Lung (tissue), 12 donors: ENCODE data around the gene PYCR2. TPM values are rescaled to one million over a fixed set of nuclear protein-coding genes. Genes with fewer than 3 reads are reported as not detected.

Source experiments
- ATAC-seq: fragments of 200-7000 bp; cut with Tn5 transposase; one replicate; pipeline ENCODE4 v1.9.1; 2020; ENCODE audit warnings: moderate number of reproducible peaks; ENCODE audit not compliant: insufficient read depth, low FRiP score
- DNase-seq, 3 donors: peaks; one replicate each; pipeline ENCODE4 v3.0.0-alpha.2; 2013 to 2017
- H3K27ac ChIP-seq, 2 donors: one replicate each; pipeline ENCODE4 v1.5.1; 2013; ENCODE audit warnings: mild to moderate bottlenecking in 2 of 2, moderate library complexity in 2 of 2, control low read depth in 1 of 2, inconsistent platforms in 1 of 2, low read depth in 1 of 2, low read length in 1 of 2
- H3K27me3 ChIP-seq, 3 donors: one replicate each; pipeline ENCODE4 v1.5.1; 2013; ENCODE audit warnings: low read length in 2 of 3; ENCODE audit not compliant: control insufficient read depth in 3 of 3, insufficient read depth in 3 of 3
- H3K36me3 ChIP-seq, 4 donors: one replicate each; pipeline ENCODE4 v1.5.1; 2013; ENCODE audit warnings: low read length in 4 of 4, mild to moderate bottlenecking in 1 of 4, moderate library complexity in 1 of 4; ENCODE audit not compliant: control insufficient read depth in 4 of 4, insufficient read depth in 4 of 4
- H3K4me1 ChIP-seq, 5 donors: one replicate each; pipeline ENCODE4 v1.5.1; 2013; ENCODE audit warnings: low read length in 5 of 5, mild to moderate bottlenecking in 2 of 5, moderate library complexity in 1 of 5; ENCODE audit not compliant: control insufficient read depth in 5 of 5, insufficient read depth in 5 of 5
- H3K4me3 ChIP-seq: one replicate; pipeline ENCODE4 v1.5.1; 2013; ENCODE audit warnings: mild to moderate bottlenecking, control low read depth, moderate library complexity
- H3K9ac ChIP-seq, 2 donors: one replicate each; pipeline ENCODE4 v1.5.1; 2013; ENCODE audit warnings: low read length in 2 of 2, control low read depth in 1 of 2; ENCODE audit not compliant: insufficient read depth in 1 of 2
- H3K9me3 ChIP-seq, 4 donors: one replicate each; pipeline ENCODE4 v1.5.1; 2013; ENCODE audit warnings: low read length in 3 of 4, mild to moderate bottlenecking in 1 of 4, moderate library complexity in 1 of 4; ENCODE audit not compliant: control insufficient read depth in 4 of 4, insufficient read depth in 3 of 4
- CTCF ChIP-seq: IDR thresholded peaks from 2 replicates; pipeline ENCODE4 v1.5.1; 2012; ENCODE audit warnings: mild to moderate bottlenecking; ENCODE audit errors: control extremely low read depth, extremely low read depth
- WGBS, 2 donors: extraction: QIAGEN DNeasy Blood & Tissue Kit; methylation state at CpG; one replicate each; pipeline ENCODE4 v1.1.7; 2013; 5-methylcytosine and 5-hydroxymethylcytosine counted together
- polyA plus RNA-seq, 2 donors: library from polyadenylated mRNA; stranded (reverse); fragments of 200-250 nt; gene quantifications; one replicate each; pipeline ENCODE4 v1.2.1, GENCODE V29; 2013
- total RNA-seq, 2 donors: library from RNA; depleted of rRNA in 1 of 2; stranded (reverse); fragments of >200 nt in 1 of 2; gene quantifications; one replicate each; pipeline ENCODE4 v1.2.1, GENCODE V29; 2014 to 2021
- donor health status: control.
- donor health status: control.
- donor health status: Bipolar disorder and iron deficiency.
- donor health status: healthy.
- donor health status: DM: yes; HTN: yes; CAD: no.

PYCR2 gene
- total and polyA plus RNA-seq, 4 donors, result 32.6 to 105 (median 84.8) TPM

GRCh38 chr1:225880222-225880588 lies 43.8 kb downstream of the PYCR2 start:
- no peaks in the 10 kb centered on the region for H3K9me3 ChIP-seq
- DNase-seq (no peak), ATAC-seq (no peak)
- peaks cover 0 to 15% (median 9%) of the 10 kb centered on the region in 4 donors for H3K36me3 ChIP-seq
- 57 to 68% methylated on average over 2 of the region's 2 CpGs for WGBS, 2 donors
- peaks cover 20 to 44% (median 27%) of the 10 kb centered on the region in 5 donors for H3K4me1 ChIP-seq
- H3K27ac ChIP-seq, result peak overlapping the region in 1 of 2 donors; percentile 97
- H3K27me3 ChIP-seq, result no peaks in the 10 kb centered on the region
- TF ChIP-seq CTCF, result no peak
- H3K4me3 ChIP-seq, result no peak overlapping the region
- H3K9ac ChIP-seq, result no peak overlapping the region

GRCh38 chr1:225879521-225880221 lies 44.4 kb downstream of the PYCR2 start:
- TF ChIP-seq CTCF, result no peak
- no peak overlapping the region for H3K9ac ChIP-seq
- H3K9me3 ChIP-seq, result no peaks in the 10 kb centered on the region
- peak overlapping the region in 1 of 2 donors; percentile 97 for H3K27ac ChIP-seq
- H3K36me3 ChIP-seq, result peaks cover 0 to 16% (median 11%) of the 10 kb centered on the region in 4 donors
- H3K4me3 ChIP-seq, result no peak overlapping the region
- peaks cover 20 to 44% (median 27%) of the 10 kb centered on the region in 5 donors for H3K4me1 ChIP-seq
- H3K27me3 ChIP-seq, result no peaks in the 10 kb centered on the region
- ATAC-seq, result no peak
- 41 to 45% methylated on average over 8 of the region's 8 CpGs for WGBS, 2 donors
- peak in 2 of 3 donors; percentile 57 to 65 for DNase-seq

GRCh38 chr1:225878282-225878681 lies 45.8 kb downstream of the PYCR2 start:
- WGBS, 2 donors, result 75% methylated on average over 4 of the region's 4 CpGs
- H3K4me3 ChIP-seq, result no peak overlapping the region
- peak overlapping the region in 1 of 2 donors; percentile 43 for H3K27ac ChIP-seq
- no peaks in the 10 kb centered on the region for H3K27me3 ChIP-seq
- no peak for ATAC-seq
- DNase-seq, result no peak
- no peaks in the 10 kb centered on the region for H3K9me3 ChIP-seq
- H3K36me3 ChIP-seq, result peaks cover 4 to 24% (median 21%) of the 10 kb centered on the region in 4 donors
- TF ChIP-seq CTCF, result no peak
- H3K4me1 ChIP-seq, result peaks cover 20 to 44% (median 27%) of the 10 kb centered on the region in 5 donors
- no peak overlapping the region for H3K9ac ChIP-seq

- H3K27me3 ChIP-seq, result no peaks in the 10 kb centered on the region
- no peak overlapping the region for H3K9ac ChIP-seq
- ATAC-seq (no peak), DNase-seq (peak; percentile 70 to 80 (median 78))
- no peaks in the 10 kb centered on the region for H3K9me3 ChIP-seq
- no peak for TF ChIP-seq CTCF
- peaks cover 4 to 28% (median 24%) of the 10 kb centered on the region in 4 donors for H3K36me3 ChIP-seq
- WGBS, 2 donors, result 52 to 56% methylated on average over 10 of the region's 10 CpGs
- H3K27ac ChIP-seq, result peak overlapping the region in 1 of 2 donors; percentile 43
- no peak overlapping the region for H3K4me3 ChIP-seq
- peaks cover 20 to 44% (median 27%) of the 10 kb centered on the region in 5 donors for H3K4me1 ChIP-seq
These were observed 46.5 kb downstream of the PYCR2 start for GRCh38 chr1:225877580-225877979.
